ENCODE data around the gene ENPP6. TPM values are rescaled to one million over a fixed set of nuclear protein-coding genes. Genes with fewer than 3 reads are reported as not detected.

The ENPP6 gene
- total RNA-seq, 1 experiment from 2014 or later = not detected

DNA sequence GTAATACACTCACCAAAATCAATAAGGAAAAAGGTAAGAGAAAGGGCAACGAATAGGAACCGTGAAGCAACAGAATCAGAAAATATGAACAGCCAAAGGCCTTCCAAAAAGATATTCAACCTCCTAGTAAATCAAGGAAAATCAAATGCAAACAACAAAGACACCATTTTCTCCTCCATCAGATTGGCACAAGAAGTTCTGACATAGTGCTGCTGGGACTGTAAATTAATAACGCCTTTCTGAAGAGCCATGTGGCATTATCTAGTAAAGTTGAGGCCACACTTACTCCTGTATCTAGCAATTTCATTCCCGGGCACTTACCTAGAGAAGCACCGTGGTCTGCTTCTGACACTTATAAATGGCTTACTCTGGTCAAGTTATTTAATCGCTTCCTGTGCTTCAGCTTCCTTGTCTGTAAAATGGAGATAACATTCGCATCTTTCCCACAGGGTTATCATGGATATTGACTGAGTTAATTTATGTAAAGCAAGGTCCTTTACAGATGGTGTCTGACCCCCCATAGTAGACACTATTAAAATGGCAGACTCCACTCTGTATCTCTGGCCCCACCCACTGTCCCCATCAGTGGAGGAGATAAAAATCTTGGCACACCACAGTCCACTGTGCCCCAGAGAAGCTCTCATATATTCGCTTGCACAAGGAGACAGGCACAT is 20.5 kb upstream of the ENPP6 start:
- BruUV-seq (replicated peaks) = no TSS peak
- H3K27ac Mint-ChIP-seq (ENCODE audit: unreplicated experiment) = no peak overlapping the region
- POLR2A ChIA-PET = no interaction called here
- Histone ChIP-seq H3K4me1 (0 out of 2 replicates have a peak, but pooled peaks cover under 1% of the 10 kb centered on the region), H3K36me3 (ENCODE audit: control insufficient read depth, insufficient read depth, low read length) (no peaks in the 10 kb centered on the region), H3K27me3 (replicated peaks; ENCODE audit: control insufficient read depth, insufficient read depth, low read length) (no peaks in the 10 kb centered on the region), H3K9me3 (no peaks in the 10 kb centered on the region), H3K4me3 (ENCODE audit: low read depth, low read length) (no peak overlapping the region)
- TF ChIP-seq, protein P1, sequence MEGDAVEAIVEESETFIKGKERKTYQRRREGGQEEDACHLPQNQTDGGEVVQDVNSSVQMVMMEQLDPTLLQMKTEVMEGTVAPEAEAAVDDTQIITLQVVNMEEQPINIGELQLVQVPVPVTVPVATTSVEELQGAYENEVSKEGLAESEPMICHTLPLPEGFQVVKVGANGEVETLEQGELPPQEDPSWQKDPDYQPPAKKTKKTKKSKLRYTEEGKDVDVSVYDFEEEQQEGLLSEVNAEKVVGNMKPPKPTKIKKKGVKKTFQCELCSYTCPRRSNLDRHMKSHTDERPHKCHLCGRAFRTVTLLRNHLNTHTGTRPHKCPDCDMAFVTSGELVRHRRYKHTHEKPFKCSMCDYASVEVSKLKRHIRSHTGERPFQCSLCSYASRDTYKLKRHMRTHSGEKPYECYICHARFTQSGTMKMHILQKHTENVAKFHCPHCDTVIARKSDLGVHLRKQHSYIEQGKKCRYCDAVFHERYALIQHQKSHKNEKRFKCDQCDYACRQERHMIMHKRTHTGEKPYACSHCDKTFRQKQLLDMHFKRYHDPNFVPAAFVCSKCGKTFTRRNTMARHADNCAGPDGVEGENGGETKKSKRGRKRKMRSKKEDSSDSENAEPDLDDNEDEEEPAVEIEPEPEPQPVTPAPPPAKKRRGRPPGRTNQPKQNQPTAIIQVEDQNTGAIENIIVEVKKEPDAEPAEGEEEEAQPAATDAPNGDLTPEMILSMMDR (IDR thresholded peaks at IDR 0.05; ENCODE audit: insufficient read depth in 1 of 2, low read depth in 1 of 2, low read length in 1 of 2, severe bottlenecking in 1 of 2, unreplicated experiment in 1 of 2) = no peak
- intact Hi-C loops (cut with micrococcal nuclease; ENCODE audit: unreplicated experiment) = no loop called here
- H3K27me3 Mint-ChIP-seq (ENCODE audit: insufficient read depth, unreplicated experiment) = no peaks in the 10 kb centered on the region
- no peaks in the 10 kb centered on the region for H3K36me3 Mint-ChIP-seq (ENCODE audit: insufficient read depth, unreplicated experiment)
- H3K9me3 Mint-ChIP-seq (ENCODE audit: unreplicated experiment) = no peaks in the 10 kb centered on the region
- DNase-seq = no peak
- CTCF ChIA-PET = no interaction called here
- H3K4me3 Mint-ChIP-seq (ENCODE audit: unreplicated experiment) = no peak overlapping the region
- H3K4me1 Mint-ChIP-seq (ENCODE audit: low read depth, unreplicated experiment) = no peaks in the 10 kb centered on the region

DNA sequence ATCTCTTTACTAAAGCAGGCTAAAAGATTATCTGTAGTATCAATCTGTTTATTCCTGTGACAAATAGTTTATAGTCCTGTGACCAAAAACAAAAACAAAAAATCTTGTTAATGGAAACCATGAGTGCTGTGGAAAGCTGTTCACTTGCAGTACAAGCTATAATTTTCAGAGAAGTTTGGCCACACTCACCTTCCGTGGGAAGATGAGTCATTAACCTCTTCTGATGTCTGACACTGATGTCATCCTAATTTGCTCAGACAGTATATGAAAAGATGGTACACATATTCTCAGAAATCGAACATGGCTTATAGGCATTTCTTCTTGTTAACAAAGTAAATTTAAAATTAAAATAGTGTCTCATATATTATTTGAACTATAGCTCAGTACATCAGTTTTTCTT is 19.9 kb upstream of the ENPP6 start:
- Histone ChIP-seq H3K9me3 (no peaks in the 10 kb centered on the region), H3K4me1 (0 out of 2 replicates have a peak, but pooled peaks cover 5% of the 10 kb centered on the region), H3K4me3 (ENCODE audit: low read depth, low read length) (no peak overlapping the region), H3K36me3 (ENCODE audit: control insufficient read depth, insufficient read depth, low read length) (no peaks in the 10 kb centered on the region), H3K27me3 (replicated peaks; ENCODE audit: control insufficient read depth, insufficient read depth, low read length) (no peaks in the 10 kb centered on the region)
- DNase-seq = no peak
- Mint-ChIP-seq H3K4me3 (ENCODE audit: unreplicated experiment) (no peak overlapping the region), H3K27me3 (ENCODE audit: insufficient read depth, unreplicated experiment) (no peaks in the 10 kb centered on the region), H3K4me1 (ENCODE audit: low read depth, unreplicated experiment) (no peaks in the 10 kb centered on the region), H3K9me3 (ENCODE audit: unreplicated experiment) (no peaks in the 10 kb centered on the region), H3K27ac (ENCODE audit: unreplicated experiment) (no peak overlapping the region), H3K36me3 (ENCODE audit: insufficient read depth, unreplicated experiment) (no peaks in the 10 kb centered on the region)
- TF ChIP-seq, protein P1 (IDR thresholded peaks at IDR 0.05; ENCODE audit: insufficient read depth in 1 of 2, low read depth in 1 of 2, low read length in 1 of 2, severe bottlenecking in 1 of 2, unreplicated experiment in 1 of 2) = no peak
- no TSS peak for BruUV-seq (replicated peaks)
- intact Hi-C loops (cut with micrococcal nuclease; ENCODE audit: unreplicated experiment) = no loop called here
- POLR2A ChIA-PET = no interaction called here
- CTCF ChIA-PET = no interaction called here

DNA sequence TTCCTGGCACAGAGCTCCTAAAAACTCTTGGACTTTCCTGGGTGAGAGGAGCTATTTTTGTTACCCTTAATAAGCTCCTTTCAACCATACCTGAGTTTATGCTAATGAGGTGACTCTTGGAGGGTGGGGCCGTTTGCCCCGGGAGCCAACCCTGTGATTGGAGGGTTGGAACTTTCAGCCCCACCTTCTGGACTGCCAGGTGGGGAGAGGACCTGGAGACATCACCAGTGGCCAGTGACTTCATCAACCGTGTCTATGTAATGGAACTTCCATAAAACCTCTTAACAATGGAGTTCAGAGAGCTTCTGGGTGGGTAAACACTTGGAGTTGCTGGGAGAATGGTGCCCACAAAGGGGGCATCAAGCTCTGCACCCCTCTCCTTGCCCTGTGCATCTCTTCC is 17.9 kb upstream of the ENPP6 start:
- BruUV-seq (replicated peaks) = no TSS peak
- Histone ChIP-seq H3K4me1 (peaks cover 5% of the 10 kb centered on the region; the same call in 1 of the 2 replicates), H3K36me3 (ENCODE audit: control insufficient read depth, insufficient read depth, low read length) (no peaks in the 10 kb centered on the region), H3K27me3 (replicated peaks; ENCODE audit: control insufficient read depth, insufficient read depth, low read length) (no peaks in the 10 kb centered on the region), H3K4me3 (ENCODE audit: low read depth, low read length) (no peak overlapping the region), H3K9me3 (no peaks in the 10 kb centered on the region)
- Mint-ChIP-seq H3K36me3 (ENCODE audit: insufficient read depth, unreplicated experiment) (no peaks in the 10 kb centered on the region), H3K4me1 (ENCODE audit: low read depth, unreplicated experiment) (no peaks in the 10 kb centered on the region), H3K27me3 (ENCODE audit: insufficient read depth, unreplicated experiment) (no peaks in the 10 kb centered on the region), H3K4me3 (ENCODE audit: unreplicated experiment) (no peak overlapping the region), H3K9me3 (ENCODE audit: unreplicated experiment) (no peaks in the 10 kb centered on the region), H3K27ac (ENCODE audit: unreplicated experiment) (no peak overlapping the region)
- TF ChIP-seq, protein P1 (IDR thresholded peaks at IDR 0.05; ENCODE audit: insufficient read depth in 1 of 2, low read depth in 1 of 2, low read length in 1 of 2, severe bottlenecking in 1 of 2, unreplicated experiment in 1 of 2) = no peak
- ChIA-PET POLR2A (no interaction called here), CTCF (no interaction called here)
- no peak for DNase-seq
- intact Hi-C loops (cut with micrococcal nuclease; ENCODE audit: unreplicated experiment) = no loop called here
